ENCODE data around the gene TBX4.

Gene TBX4

DNA sequence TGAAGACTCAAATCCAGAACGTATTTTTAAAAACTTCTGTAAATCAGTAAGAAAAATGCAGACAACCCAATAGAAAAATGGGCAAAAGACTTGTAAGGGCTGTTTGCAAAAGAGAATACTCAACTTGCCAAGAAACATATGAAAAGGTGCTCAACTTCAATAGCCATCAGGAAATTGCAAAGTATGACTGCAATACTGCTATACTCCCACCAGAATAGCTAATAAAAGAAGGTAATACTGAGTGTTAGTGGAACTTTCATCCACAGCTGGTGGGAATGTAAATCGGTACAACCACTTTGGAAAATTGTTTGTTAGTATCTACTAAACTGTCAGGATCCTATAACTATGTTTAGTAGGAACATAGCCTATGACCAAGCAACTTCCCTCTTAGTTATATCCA, 48.1 kb downstream of the TBX4 start:
- Mint-ChIP-seq H3K9me3 (peaks cover 5% of the 10 kb centered on the region), H3K4me3 (no peak overlapping the region), H3K27me3 (ENCODE audit: low read depth) (peaks cover 9% of the 10 kb centered on the region), H3K36me3 (ENCODE audit: low read depth) (no peaks in the 10 kb centered on the region), H3K4me1 (peaks cover 8% of the 10 kb centered on the region), H3K27ac (no peak overlapping the region)
- TF ChIP-seq, protein P1, sequence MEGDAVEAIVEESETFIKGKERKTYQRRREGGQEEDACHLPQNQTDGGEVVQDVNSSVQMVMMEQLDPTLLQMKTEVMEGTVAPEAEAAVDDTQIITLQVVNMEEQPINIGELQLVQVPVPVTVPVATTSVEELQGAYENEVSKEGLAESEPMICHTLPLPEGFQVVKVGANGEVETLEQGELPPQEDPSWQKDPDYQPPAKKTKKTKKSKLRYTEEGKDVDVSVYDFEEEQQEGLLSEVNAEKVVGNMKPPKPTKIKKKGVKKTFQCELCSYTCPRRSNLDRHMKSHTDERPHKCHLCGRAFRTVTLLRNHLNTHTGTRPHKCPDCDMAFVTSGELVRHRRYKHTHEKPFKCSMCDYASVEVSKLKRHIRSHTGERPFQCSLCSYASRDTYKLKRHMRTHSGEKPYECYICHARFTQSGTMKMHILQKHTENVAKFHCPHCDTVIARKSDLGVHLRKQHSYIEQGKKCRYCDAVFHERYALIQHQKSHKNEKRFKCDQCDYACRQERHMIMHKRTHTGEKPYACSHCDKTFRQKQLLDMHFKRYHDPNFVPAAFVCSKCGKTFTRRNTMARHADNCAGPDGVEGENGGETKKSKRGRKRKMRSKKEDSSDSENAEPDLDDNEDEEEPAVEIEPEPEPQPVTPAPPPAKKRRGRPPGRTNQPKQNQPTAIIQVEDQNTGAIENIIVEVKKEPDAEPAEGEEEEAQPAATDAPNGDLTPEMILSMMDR (IDR thresholded peaks at IDR 0.05; ENCODE audit: unreplicated experiment in 3 of 3): no peak

DNA sequence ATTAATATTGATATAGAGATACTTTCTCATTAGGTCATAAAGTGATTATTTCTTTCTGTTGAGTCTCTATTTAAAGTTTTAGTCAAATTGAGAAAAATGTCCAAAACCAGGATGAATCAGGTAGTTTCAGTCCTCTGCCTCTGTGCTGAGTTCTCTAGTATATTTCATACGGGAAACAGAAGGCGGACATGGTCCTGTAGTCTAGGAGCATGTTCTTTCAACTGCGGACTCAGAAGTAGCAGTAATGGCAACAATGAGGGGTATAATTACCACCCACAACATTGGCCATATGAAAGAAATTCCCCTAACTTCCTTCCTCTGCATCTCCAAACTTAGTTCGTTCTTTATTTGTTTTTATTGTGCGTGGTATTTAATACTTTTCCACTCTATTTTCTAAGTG, 50.1 kb downstream of the TBX4 start:
- TF ChIP-seq, protein P1 (IDR thresholded peaks at IDR 0.05; ENCODE audit: unreplicated experiment in 3 of 3): no peak
- Mint-ChIP-seq H3K27ac (no peak overlapping the region), H3K27me3 (ENCODE audit: low read depth) (peaks cover 7% of the 10 kb centered on the region), H3K9me3 (peaks cover 5% of the 10 kb centered on the region), H3K36me3 (ENCODE audit: low read depth) (no peaks in the 10 kb centered on the region), H3K4me3 (no peak overlapping the region), H3K4me1 (peaks cover 14% of the 10 kb centered on the region)

DNA sequence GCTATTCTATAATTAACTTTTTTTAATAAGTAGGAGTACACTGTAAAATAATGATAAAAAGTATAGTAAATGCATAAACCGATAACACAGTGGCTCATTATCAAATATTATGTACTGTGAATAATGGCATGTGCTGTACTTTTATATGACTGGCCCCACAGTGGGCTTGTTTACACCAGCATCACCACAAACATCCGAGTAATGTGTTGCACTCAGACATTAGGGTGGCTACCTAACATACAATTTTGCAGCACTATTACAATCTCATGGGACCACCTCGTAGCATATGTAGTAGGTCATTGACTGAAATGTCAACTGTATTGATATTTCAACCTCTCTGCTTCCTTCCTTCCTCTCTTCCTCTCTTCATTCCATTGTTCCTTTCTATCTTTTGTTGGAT, 51.7 kb downstream of the TBX4 start:
- TF ChIP-seq, protein P1 (IDR thresholded peaks at IDR 0.05; ENCODE audit: unreplicated experiment in 3 of 3): no peak
- Mint-ChIP-seq H3K4me1 (peaks cover 14% of the 10 kb centered on the region), H3K9me3 (peaks cover 5% of the 10 kb centered on the region), H3K27me3 (ENCODE audit: low read depth) (peaks cover 7% of the 10 kb centered on the region), H3K4me3 (no peak overlapping the region), H3K36me3 (ENCODE audit: low read depth) (no peaks in the 10 kb centered on the region), H3K27ac (no peak overlapping the region)

DNA sequence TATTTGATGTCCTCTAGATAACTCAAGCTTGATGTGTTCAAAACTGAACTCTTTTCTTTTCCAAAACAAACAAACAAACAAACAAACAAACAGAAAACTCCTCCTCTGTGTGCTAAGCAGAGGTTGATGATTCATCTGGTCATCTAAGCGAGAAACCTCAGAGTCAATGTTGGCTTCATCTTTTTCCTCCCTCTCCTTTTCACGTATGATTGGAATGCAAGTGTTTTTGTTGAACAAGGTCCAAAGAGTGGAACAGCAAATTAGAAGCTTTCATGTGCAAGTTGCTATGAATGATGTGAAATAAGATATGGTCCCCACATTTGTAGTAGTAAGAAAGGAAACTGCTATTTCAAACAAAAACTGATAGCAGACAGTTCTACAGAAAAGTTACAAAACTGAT, 52.5 kb downstream of the TBX4 start:
- peak overlapping the region; percentile 19 to 89 (median 52) for H3K27ac Mint-ChIP-seq
- peaks cover 5% of the 10 kb centered on the region for H3K9me3 Mint-ChIP-seq
- no peaks in the 10 kb centered on the region for H3K36me3 Mint-ChIP-seq (ENCODE audit: low read depth)
- peaks cover 14% of the 10 kb centered on the region for H3K4me1 Mint-ChIP-seq
- peaks cover 7% of the 10 kb centered on the region for H3K27me3 Mint-ChIP-seq (ENCODE audit: low read depth)
- peak overlapping the region in 2 of 3 experiments; percentile 2 to 12 for H3K4me3 Mint-ChIP-seq
- TF ChIP-seq, protein P1 (IDR thresholded peaks at IDR 0.05; ENCODE audit: unreplicated experiment in 3 of 3): no peak

DNA sequence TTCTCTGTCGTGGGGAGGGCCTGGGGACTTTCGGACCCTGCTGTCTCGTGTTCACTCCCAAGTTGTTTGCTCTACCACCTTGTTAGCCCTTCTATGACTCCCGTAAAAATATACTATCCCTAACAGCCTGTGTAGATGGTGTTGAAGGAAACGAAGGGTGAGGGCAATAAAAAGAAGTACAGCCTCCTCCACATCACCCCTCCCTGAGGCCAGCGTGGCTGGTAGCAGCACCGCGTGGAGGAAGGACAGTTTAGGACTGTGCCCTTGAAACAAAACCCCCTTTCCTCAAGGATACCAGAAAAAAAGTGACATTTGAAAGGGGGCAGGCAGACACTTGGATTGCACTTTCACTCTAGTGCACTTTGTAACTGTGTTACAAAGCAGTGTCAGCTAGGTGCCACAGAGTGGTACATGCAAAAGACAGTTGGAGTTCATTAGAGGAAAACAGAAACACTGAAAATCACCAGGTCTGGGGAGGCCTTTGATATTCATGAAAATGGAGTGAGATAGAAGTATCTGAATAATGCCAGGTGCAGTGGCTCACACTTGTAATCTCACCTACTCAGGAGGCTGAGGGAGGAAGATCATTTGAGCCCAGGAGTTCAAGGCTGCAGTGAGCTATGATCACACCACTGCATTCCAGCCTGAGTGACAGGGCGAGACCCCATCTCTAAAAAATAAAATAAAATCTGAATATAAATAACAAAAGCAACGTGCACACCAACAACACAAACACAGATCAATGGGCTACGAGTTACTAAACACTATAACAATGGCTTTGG, 53.8 kb downstream of the TBX4 start:
- TF ChIP-seq, protein P1 (IDR thresholded peaks at IDR 0.05; ENCODE audit: unreplicated experiment in 3 of 3): no peak

More for the DNA sequence above, 53.8 kb downstream of the TBX4 start:
- Mint-ChIP-seq H3K4me3 (peak overlapping the region in 1 of 3 experiments; percentile 38), H3K36me3 (ENCODE audit: low read depth) (no peaks in the 10 kb centered on the region), H3K27me3 (ENCODE audit: low read depth) (peaks cover 7% of the 10 kb centered on the region), H3K4me1 (peaks cover 14% of the 10 kb centered on the region), H3K9me3 (peaks cover 5% of the 10 kb centered on the region), H3K27ac (no peak overlapping the region)

Data from nephron (organoid).